HG03457 (cell line): ENCODE data around the gene TBC1D22A.

Source experiments
- ATAC-seq: cut with Tn5 transposase; IDR thresholded peaks from one replicate; pipeline ENCODE4 v1.9.1; 2021; ENCODE audit warnings: moderate number of reproducible peaks; ENCODE audit not compliant: unreplicated experiment

Gene TBC1D22A

GRCh38 chr22:46794491-46794890 lies 32.0 kb downstream of the TBC1D22A start:
- no peak for ATAC-seq

- no peak for ATAC-seq
These were observed 32.7 kb downstream of the TBC1D22A start for GRCh38 chr22:46795140-46795539.

DNA sequence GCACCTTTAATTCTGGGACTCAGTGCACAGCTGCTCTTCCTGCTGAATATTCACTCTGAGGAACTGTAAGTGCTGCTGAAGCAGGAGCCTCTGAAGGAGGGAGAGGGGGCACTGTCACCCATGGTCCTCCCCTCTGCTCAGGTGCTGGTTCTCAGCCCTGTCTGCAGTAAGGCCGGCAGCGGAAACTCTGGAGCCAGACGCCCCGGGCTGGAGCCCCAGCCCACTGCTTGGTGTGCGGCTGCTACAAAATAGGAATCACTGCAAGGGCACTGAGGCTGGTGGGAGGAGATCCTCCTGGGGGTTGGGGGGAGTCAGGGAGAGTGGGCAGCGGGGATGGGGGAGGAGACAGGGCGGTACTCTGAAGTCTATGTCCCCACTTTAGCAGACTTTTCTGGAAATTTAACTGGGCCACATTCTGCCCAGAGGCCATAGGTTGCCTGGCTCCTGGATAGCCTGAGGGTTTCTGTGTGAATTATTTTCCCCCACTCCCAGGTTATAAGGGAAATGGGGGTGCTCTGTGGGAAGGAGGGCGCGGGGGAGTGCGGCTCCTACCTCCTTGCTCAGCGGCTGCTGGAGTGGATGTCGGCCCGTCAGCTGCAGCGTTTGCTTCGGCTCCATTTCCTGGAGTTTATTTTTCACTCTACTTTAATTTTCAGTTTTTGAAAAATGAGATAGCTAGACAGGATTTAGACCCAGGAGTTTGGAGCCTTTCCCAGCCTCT lies 33.6 kb downstream of the TBC1D22A start:
- no peak for ATAC-seq

- no peak for ATAC-seq
These were observed 34.2 kb downstream of the TBC1D22A start for GRCh38 chr22:46796566-46797195.

- no peak for ATAC-seq
These were observed 34.9 kb downstream of the TBC1D22A start for GRCh38 chr22:46797355-46797754.

GRCh38 chr22:46798041-46798365 lies 35.6 kb downstream of the TBC1D22A start:
- no peak for ATAC-seq

DNA sequence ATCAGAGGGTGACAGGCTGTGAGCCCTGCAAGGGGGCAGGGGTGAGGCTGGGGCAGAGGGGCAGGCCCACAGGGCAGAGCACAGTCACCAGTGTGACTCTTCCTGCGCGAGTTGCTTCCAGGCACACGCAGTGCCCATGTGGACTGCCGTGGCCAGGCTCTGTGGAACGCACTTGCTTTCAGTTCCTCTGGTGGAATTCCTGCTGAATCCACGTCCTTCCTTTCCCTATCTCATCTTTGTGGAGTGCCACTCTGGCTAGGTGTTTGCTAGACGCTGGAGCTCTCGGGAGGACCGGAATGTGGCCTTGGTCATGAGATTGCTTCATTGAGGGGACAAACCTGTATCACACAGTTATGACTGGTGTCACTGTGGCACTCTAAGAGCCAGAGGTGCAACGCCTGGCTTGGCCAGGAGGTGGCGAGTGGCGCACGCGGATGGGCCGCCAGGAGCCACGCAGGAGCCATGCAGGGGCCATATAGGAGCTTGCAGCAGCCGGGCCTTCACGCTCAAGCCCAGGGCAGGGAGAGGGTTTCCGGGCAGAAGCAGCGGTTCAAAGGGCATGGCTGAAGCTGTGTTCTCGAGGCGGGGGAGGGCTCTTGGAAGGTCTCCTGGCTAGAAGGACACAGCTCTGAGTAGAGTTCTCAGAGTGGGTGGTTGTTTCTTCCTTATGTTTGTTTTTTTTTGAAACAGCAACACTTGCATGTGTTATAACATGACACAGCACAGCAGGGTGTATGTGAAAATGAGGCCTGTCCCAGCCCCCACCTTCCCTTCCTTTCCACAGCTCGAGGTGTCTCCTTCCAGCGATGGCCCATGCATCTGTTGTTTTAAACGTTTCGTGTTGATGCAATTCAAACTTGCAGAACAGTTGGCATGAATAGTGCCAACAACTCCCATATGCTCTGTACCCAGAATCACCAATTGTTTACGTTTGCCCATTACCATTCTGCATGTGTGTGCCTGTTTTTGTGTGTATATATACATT lies 36.2 kb downstream of the TBC1D22A start:
- no peak for ATAC-seq

GRCh38 chr22:46799626-46800025 lies 37.2 kb downstream of the TBC1D22A start:
- no peak for ATAC-seq

DNA sequence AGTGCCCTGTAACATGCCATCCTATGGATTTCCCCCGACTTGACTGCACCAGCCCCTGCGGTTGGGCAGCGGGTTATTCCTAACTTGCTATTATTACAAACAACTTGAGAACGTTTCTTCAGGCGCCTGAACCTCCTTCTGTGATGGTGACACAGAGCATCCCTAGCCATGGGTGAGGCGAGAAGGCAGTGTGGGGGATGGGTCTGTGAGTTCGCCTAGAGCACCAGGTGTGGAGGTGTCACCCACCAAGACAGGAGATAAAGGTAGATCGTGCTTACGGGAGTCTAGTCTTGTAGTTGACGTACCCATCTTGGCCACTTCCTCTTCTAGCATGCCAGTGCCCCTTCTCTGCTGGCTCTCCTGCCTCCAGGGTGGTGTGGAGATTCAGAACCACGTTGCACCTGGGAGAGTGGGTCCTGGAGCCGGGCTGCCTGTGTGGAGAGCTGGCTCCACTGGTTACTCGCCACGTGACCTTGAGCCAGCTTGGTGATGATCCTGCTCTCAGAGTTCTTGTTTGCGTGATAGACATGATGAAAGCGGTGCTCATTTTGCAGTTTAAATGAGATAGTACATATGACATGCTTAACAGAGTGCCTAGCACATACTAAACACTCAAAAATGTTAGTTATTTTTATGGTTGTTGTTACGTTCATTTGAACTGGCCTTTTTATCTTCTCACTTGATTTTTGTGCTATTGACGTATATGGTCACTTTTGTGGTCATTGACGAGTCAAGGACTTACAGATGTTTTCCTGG lies 37.8 kb downstream of the TBC1D22A start:
- ATAC-seq: no peak

DNA sequence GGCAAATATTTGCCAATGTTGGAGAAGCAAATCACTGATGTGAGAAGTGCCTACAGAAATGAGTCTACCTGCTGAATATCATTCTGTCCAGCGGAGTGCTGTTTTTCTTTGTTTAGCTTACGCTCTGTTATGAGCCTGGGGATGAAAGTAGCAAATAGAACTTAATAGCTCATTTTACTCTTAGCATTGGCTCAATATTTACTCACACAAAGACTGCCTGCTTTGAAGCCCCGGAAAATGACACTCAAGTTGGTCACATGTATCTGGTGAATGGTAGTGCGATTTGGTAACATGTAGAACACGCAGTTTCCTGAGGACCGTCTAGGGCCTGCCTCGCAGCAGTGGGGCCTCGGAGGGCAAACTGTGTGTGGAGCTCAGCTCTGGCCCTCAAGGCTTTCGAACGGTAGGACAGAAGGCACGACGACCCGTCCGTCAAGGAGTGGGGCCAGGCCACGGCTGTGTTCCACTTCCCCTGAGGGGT lies 38.9 kb downstream of the TBC1D22A start:
- ATAC-seq: no peak

- no peak for ATAC-seq
These were observed 39.6 kb downstream of the TBC1D22A start for GRCh38 chr22:46801826-46802607.

- no peak for ATAC-seq
These were observed 40.2 kb downstream of the TBC1D22A start for GRCh38 chr22:46802608-46803027.

- no peak for ATAC-seq
These were observed 40.8 kb downstream of the TBC1D22A start for GRCh38 chr22:46803031-46803880.

GRCh38 chr22:46803936-46804335 lies 41.5 kb downstream of the TBC1D22A start:
- ATAC-seq: no peak

DNA sequence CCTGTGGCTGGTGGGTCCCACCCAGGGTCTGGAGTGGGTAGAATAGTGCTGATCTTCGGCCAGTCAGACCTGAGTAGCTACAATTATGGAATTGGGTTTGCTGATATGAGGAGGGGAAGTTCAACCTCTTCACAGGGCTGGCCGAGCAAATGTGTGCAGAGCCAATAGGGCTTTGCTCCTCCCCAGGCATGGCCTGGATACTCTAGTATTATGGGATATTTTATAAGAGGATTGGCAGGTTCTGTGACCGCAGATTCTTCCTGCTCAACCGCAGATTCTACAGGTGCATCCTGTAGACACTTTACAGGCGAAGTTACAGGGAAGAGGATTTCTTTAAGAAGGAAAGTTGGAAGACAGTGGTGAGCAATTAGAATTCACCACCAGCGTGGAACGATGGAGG lies 44.3 kb downstream of the TBC1D22A start:
- no peak for ATAC-seq

DNA sequence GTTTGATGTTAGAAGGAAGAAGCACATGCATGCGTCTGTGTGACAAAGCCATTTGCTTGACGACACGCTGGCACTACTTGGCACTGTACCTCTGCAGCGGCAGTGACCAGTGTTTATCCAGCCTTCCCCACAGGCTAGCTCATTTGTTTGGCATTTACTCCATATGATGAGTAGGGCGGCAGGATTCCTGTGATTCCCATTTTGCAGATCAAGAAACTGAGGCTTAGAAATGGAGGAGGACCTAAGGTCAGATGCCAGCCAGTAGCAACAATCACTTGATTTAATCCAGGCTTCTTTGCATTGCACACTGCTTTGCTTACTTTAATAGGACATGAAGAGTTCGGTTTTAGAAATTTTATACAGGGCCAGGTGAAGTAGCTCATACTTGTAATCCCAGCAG lies 45.0 kb downstream of the TBC1D22A start:
- ATAC-seq: no peak

- ATAC-seq: no peak
These were observed 46.9 kb downstream of the TBC1D22A start for GRCh38 chr22:46809153-46809885.
